Measurements from ENCODE around the gene UAP1L1. TPM values are rescaled to one million over a fixed set of nuclear protein-coding genes. Genes with fewer than 3 reads are reported as not detected.

The UAP1L1 gene
- total RNA-seq, 1 donor from 2014 or later: 17.2 TPM

GRCh38 chr9:137097761-137098462 is 20.6 kb downstream of the UAP1L1 start:
- Mint-ChIP-seq H3K27ac (no peak overlapping the region), H3K36me3 (ENCODE audit: low read depth) (peaks cover 40% of the 10 kb centered on the region), H3K4me1 (peaks cover 7% of the 10 kb centered on the region), H3K9me3 (no peaks in the 10 kb centered on the region), H3K27me3 (no peaks in the 10 kb centered on the region), H3K4me3 (no peak overlapping the region)
- no peak for TF ChIP-seq CTCF (IDR thresholded peaks at IDR 0.05)
- intact Hi-C loops (cut with micrococcal nuclease): no loop called here
- ATAC-seq (ENCODE audit: low read depth) (no peak), DNase-seq (no peak)
- ChIA-PET POLR2A (interaction anchor here (1.5 kb wide), 1 partner anchor 125 kb away, joined by 4 read pairs; the partner anchor contains the start of gene RNF208), CTCF (no interaction called here)

- intact Hi-C loops (cut with micrococcal nuclease): no loop called here
- peaks cover 7% of the 10 kb centered on the region for H3K4me1 Mint-ChIP-seq
- DNase-seq (no peak), ATAC-seq (ENCODE audit: low read depth) (no peak)
- no peak for TF ChIP-seq CTCF (IDR thresholded peaks at IDR 0.05)
- no peak overlapping the region for H3K4me3 Mint-ChIP-seq
- H3K9me3 Mint-ChIP-seq: no peaks in the 10 kb centered on the region
- POLR2A ChIA-PET: no interaction called here
- H3K36me3 Mint-ChIP-seq (ENCODE audit: low read depth): peaks cover 34% of the 10 kb centered on the region
- CTCF ChIA-PET: no interaction called here
- no peak overlapping the region for H3K27ac Mint-ChIP-seq
- H3K27me3 Mint-ChIP-seq: no peaks in the 10 kb centered on the region
Observed at GRCh38 chr9:137099231-137099630, 21.9 kb downstream of the UAP1L1 start.

GRCh38 chr9:137103206-137103999 is 26.1 kb downstream of the UAP1L1 start:
- intact Hi-C loops (cut with micrococcal nuclease): no loop called here
- ChIA-PET POLR2A (no interaction called here), CTCF (no interaction called here)
- DNase-seq (no peak), ATAC-seq (ENCODE audit: low read depth) (no peak)
- Mint-ChIP-seq H3K27ac (no peak overlapping the region), H3K27me3 (no peaks in the 10 kb centered on the region), H3K4me1 (no peaks in the 10 kb centered on the region), H3K9me3 (no peaks in the 10 kb centered on the region), H3K4me3 (no peak overlapping the region), H3K36me3 (ENCODE audit: low read depth) (peaks cover 19% of the 10 kb centered on the region)
- TF ChIP-seq CTCF (IDR thresholded peaks at IDR 0.05): no peak

- intact Hi-C loops (cut with micrococcal nuclease): no loop called here
Observed at GRCh38 chr9:137105814-137106661, 28.7 kb downstream of the UAP1L1 start.

More at GRCh38 chr9:137105814-137106661, 28.7 kb downstream of the UAP1L1 start:
- ChIA-PET POLR2A (no interaction called here), CTCF (interaction anchor here (1.0 kb wide), 1 partner anchor 131 kb away, joined by 3 read pairs; no protein-coding TSS in a partner anchor)
- Mint-ChIP-seq H3K4me3 (no peak overlapping the region), H3K27me3 (no peaks in the 10 kb centered on the region), H3K27ac (no peak overlapping the region), H3K4me1 (no peaks in the 10 kb centered on the region), H3K9me3 (no peaks in the 10 kb centered on the region), H3K36me3 (ENCODE audit: low read depth) (peaks cover 24% of the 10 kb centered on the region)
- no peak for TF ChIP-seq CTCF (IDR thresholded peaks at IDR 0.05)
- no peak for ATAC-seq (ENCODE audit: low read depth)
- DNase-seq: no peak

All from activated B cell treated with CpG ODN at 0.5 μM for 24 hours (primary cell).